HCT116 (cell line): ENCODE measurements around the gene CGNL1. TPM values are rescaled to one million over a fixed set of nuclear protein-coding genes. Genes with fewer than 3 reads are reported as not detected.

ENCODE experiments used
- ATAC-seq: fragments of 200-7000 bp; cut with Tn5 transposase; 2 replicates; pipeline ENCODE4 v1.9.1; 2020; ENCODE audit warnings: mild to moderate bottlenecking, moderate library complexity
- BruUV-seq: library from RNA; stranded (reverse); fragments of 400-500 nt; replicated peaks from 2 replicates; lab custom pipeline; 2021; lab: Mats Ljungman, UMichigan
- CTCF ChIA-PET: fragments of 300-600 bp; sonication (Branson Sonifier 250); formaldehyde crosslinking; loops from one replicate; lab custom pipeline; 2021; ENCODE audit warnings: antibody characterized with exemption; lab: Charles Lee
- POLR2A ChIA-PET: fragments of 300-600, 350-600 bp; sonication (Branson Sonifier 250); formaldehyde crosslinking; loops from one replicate; lab custom pipeline; 2021; ENCODE audit warnings: antibody characterized with exemption; lab: Charles Lee
- RAD21 ChIA-PET, 2 experiments: fragments of 300-600 bp; sonication (Branson Sonifier 250); formaldehyde crosslinking; loops; one replicate each; lab custom pipeline; 2023; ENCODE audit warnings: low total read pairs in 2 of 2; ENCODE audit not compliant: uncharacterized antibody in 2 of 2, unreplicated experiment in 2 of 2, low non-redundant PET in 1 of 2; lab: Charles Lee
- DNase-seq: peaks from one replicate; pipeline ENCODE4 v3.0.0-alpha.2; 2010; ENCODE audit warnings: low read depth, low spot score
- H2AFZ ChIP-seq: fragments of 200-600 bp; shearing (Covaris generic), sonication (generic); 2 replicates; pipeline ENCODE4 v1.6.1; 2017; ENCODE audit warnings: low read depth, mixed run types, mixed read lengths, antibody characterized with exemption, low read length; ENCODE audit not compliant: poor library complexity, severe bottlenecking
- H3K27ac ChIP-seq: 2 replicates; pipeline ENCODE4 v1.5.1; 2012; ENCODE audit warnings: low read depth, low read length
- H3K27me3 ChIP-seq: fragments of 200-600 bp; sonication (generic); 2 replicates; pipeline ENCODE4 v1.6.1; 2016; ENCODE audit warnings: mixed run types, low read length, mixed read lengths; ENCODE audit not compliant: insufficient read depth
- H3K36me3 ChIP-seq, 2 experiments: fragments of 200-500 bp in 1 of 2; fragments of 200-600 bp in 1 of 2; sonication (Bioruptor generic) in 1 of 2; sonication (generic) in 1 of 2; 2 replicates each; pipeline versions ENCODE4 v1.5.1 to v1.6.1; 2014 to 2016; ENCODE audit warnings: low read length in 2 of 2, inconsistent platforms in 1 of 2, mixed read lengths in 1 of 2, mixed run types in 1 of 2; ENCODE audit not compliant: insufficient read depth in 2 of 2, control insufficient read depth in 1 of 2
- H3K4me1 ChIP-seq, 2 experiments: fragments of 200-600 bp in 1 of 2; sonication (generic) in 1 of 2; 2 replicates each; pipeline versions ENCODE4 v1.5.1 to v1.6.1; 2012 to 2017; ENCODE audit warnings: low read length in 2 of 2, inconsistent platforms in 1 of 2, mild to moderate bottlenecking in 1 of 2, mixed read lengths in 1 of 2, mixed run types in 1 of 2, moderate library complexity in 1 of 2; ENCODE audit not compliant: insufficient read depth in 2 of 2, control insufficient read depth in 1 of 2
- H3K4me2 ChIP-seq: fragments of 200-600 bp; sonication (generic); 2 replicates; pipeline ENCODE4 v1.6.1; 2017; ENCODE audit warnings: mixed run types, low read length, mixed read lengths
- H3K4me3 ChIP-seq, 2 experiments: fragments of 200-600 bp in 1 of 2; sonication (generic) in 1 of 2; replicated peaks in 1 of 2; 2 replicates each; pipeline ENCODE4 v1.5.1; 2011 to 2016; ENCODE audit warnings: low read length in 2 of 2, control low read depth in 1 of 2, low read depth in 1 of 2, mild to moderate bottlenecking in 1 of 2, mixed read lengths in 1 of 2, mixed run types in 1 of 2
- H3K79me2 ChIP-seq: fragments of 200-600 bp; sonication (generic); 2 replicates; pipeline ENCODE4 v1.6.1; 2017; ENCODE audit warnings: mild to moderate bottlenecking, mixed run types, low read length, moderate library complexity, mixed read lengths; ENCODE audit not compliant: insufficient read depth
- H3K9ac ChIP-seq: fragments of 200-600 bp; sonication (generic); 2 replicates; pipeline ENCODE4 v1.6.1; 2016; ENCODE audit warnings: low read length, mixed read lengths
- H3K9me2 ChIP-seq: fragments of 200-600 bp; sonication (generic), shearing (Covaris generic); 2 replicates; pipeline ENCODE4 v1.6.1; 2017; ENCODE audit warnings: mixed run types, mild to moderate bottlenecking, moderate library complexity; ENCODE audit not compliant: insufficient read depth
- H3K9me3 ChIP-seq, 2 experiments: fragments of 200-500 bp in 1 of 2; fragments of 200-600 bp in 1 of 2; sonication (Bioruptor generic) in 1 of 2; sonication (generic) in 1 of 2; 2 replicates each; pipeline ENCODE4 v1.6.1; 2014 to 2017; ENCODE audit warnings: low read length in 2 of 2, mixed read lengths in 2 of 2, inconsistent platforms in 1 of 2, low read depth in 1 of 2, mild to moderate bottlenecking in 1 of 2, mixed run types in 1 of 2, moderate library complexity in 1 of 2; ENCODE audit not compliant: control insufficient read depth in 1 of 2, insufficient read depth in 1 of 2
- H4K20me1 ChIP-seq: fragments of 200-600 bp; sonication (generic), shearing (Covaris generic); 2 replicates; pipeline ENCODE4 v1.6.1; 2017; ENCODE audit warnings: mixed run types, mild to moderate bottlenecking, moderate library complexity; ENCODE audit not compliant: insufficient read depth
- ATF3 ChIP-seq: IDR thresholded peaks from 2 replicates; pipeline ENCODE4 v1.6.1; 2012
- CBX3 ChIP-seq: IDR thresholded peaks from 2 replicates; pipeline ENCODE4 v1.6.1; 2012; ENCODE audit warnings: low read depth
- CEBPB ChIP-seq: IDR thresholded peaks from 2 replicates; pipeline ENCODE4 v1.6.1; 2012; ENCODE audit warnings: low read depth
- EGR1 ChIP-seq: IDR thresholded peaks from 2 replicates; pipeline ENCODE4 v1.6.1; 2012; ENCODE audit warnings: low read depth
- ELF1 ChIP-seq: IDR thresholded peaks from 2 replicates; pipeline ENCODE4 v1.6.1; 2012; ENCODE audit warnings: low read depth, borderline replicate concordance
- EZH2phosphoT487 ChIP-seq: fragments of 200-600 bp; IDR thresholded peaks from 2 replicates; pipeline ENCODE4 v1.6.1; 2018; ENCODE audit warnings: antibody characterized with exemption, borderline replicate concordance
- POLR2A ChIP-seq: IDR thresholded peaks from 2 replicates; pipeline ENCODE4 v1.7.0; 2011; ENCODE audit warnings: borderline replicate concordance; ENCODE audit not compliant: insufficient read depth, insufficient read length; ENCODE audit errors: extremely low read depth
- POLR2AphosphoS5 ChIP-seq: IDR thresholded peaks from 2 replicates; pipeline ENCODE4 v1.6.1; 2011; ENCODE audit warnings: mild to moderate bottlenecking, low read depth, low read length, moderate library complexity
- REST ChIP-seq: IDR thresholded peaks from 2 replicates; pipeline ENCODE4 v1.6.1; 2012; ENCODE audit warnings: low read depth
- SP1 ChIP-seq: IDR thresholded peaks from 2 replicates; pipeline ENCODE4 v1.6.1; 2012; ENCODE audit warnings: low read depth
- YY1 ChIP-seq: IDR thresholded peaks from 2 replicates; pipeline ENCODE4 v1.6.1; 2011; ENCODE audit warnings: low read length, low read depth, moderate library complexity, mild to moderate bottlenecking; ENCODE audit not compliant: insufficient replicate concordance; ENCODE audit errors: extremely low read depth
- intact Hi-C: fragments of 100-400 bp; cut with micrococcal nuclease; formaldehyde crosslinking; loops from 2 replicates; pipeline ENCODE4 v1.10.0; 2022
- total RNA-seq: library from RNA; stranded (reverse); gene quantifications from one replicate; pipeline ENCODE4 v1.2.1, GENCODE V29; 2021; ENCODE audit not compliant: unreplicated experiment
- TF ChIP-seq, protein P1 (sequence below): IDR thresholded peaks from 2 replicates; pipeline ENCODE4 v1.6.1; 2012
- TF ChIP-seq, protein P2 (sequence below), 3 experiments: fragments of 200-600 bp in 1 of 3; sonication (generic) in 1 of 3; IDR thresholded peaks in 2 of 3; conservative IDR thresholded peaks in 1 of 3; 2 replicates each; pipeline ENCODE4 v1.5.1; 2012 to 2017; ENCODE audit warnings: low read depth in 2 of 3, low read length in 2 of 3, antibody characterized with exemption in 1 of 3, borderline replicate concordance in 1 of 3, control low read depth in 1 of 3, mild to moderate bottlenecking in 1 of 3, mixed read lengths in 1 of 3, mixed run types in 1 of 3, moderate library complexity in 1 of 3; ENCODE audit not compliant: insufficient read depth in 1 of 3

Gene CGNL1
- total RNA-seq, 1 experiment from 2014 or later, result 2.2 TPM

DNA sequence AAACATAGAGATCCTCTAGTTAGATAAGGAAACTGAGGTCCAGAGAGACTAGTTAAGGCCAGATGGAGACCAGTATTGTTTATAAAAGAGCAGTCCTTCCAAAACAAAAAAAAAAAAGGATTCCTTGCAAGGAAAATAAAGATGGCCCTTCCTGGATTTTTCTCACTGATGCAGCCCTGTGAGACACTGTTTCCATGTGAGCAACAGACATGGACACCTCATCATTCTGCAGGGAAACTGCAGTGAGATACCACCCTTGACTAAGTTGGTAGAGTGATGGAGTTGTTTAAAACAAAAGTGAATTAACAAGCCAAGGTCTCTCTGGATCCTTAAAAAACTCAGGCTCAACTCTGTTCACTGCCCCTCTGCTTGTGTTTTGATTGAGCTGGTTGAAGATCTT is 149.8 kb downstream of the CGNL1 start:
- intact Hi-C loops, result loop anchor here (2.0 to 5.0 kb wide), 3 partner anchors 379 to 704 kb away; no protein-coding TSS in a partner anchor
- H3K4me3 ChIP-seq, result no peak overlapping the region
- H3K27me3 ChIP-seq, result no peaks in the 10 kb centered on the region
- no peaks in the 10 kb centered on the region for H4K20me1 ChIP-seq
- RAD21 ChIA-PET, result interaction anchor here in 1 of 2 experiments (2.5 kb wide), 1 partner anchor 185 kb away, joined by 57 read pairs; no protein-coding TSS in a partner anchor
- no peak overlapping the region for H3K4me2 ChIP-seq
- peaks cover 0 to 3% of the 10 kb centered on the region in 2 experiments; a peak in 1 of 4 replicates for H3K4me1 ChIP-seq
- no peak overlapping the region for H3K9ac ChIP-seq
- H3K9me3 ChIP-seq, result no peaks in the 10 kb centered on the region
- no peaks in the 10 kb centered on the region for H3K36me3 ChIP-seq
- no peak for DNase-seq
- H3K79me2 ChIP-seq, result no peaks in the 10 kb centered on the region
- BruUV-seq, result no TSS peak
- H3K9me2 ChIP-seq, result no peaks in the 10 kb centered on the region
- TF ChIP-seq, protein P1, sequence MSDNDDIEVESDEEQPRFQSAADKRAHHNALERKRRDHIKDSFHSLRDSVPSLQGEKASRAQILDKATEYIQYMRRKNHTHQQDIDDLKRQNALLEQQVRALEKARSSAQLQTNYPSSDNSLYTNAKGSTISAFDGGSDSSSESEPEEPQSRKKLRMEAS, result no peak
- TF ChIP-seq POLR2A, result no peak
- no peak for TF ChIP-seq POLR2AphosphoS5
- no peak for TF ChIP-seq ELF1
- no peak for TF ChIP-seq EZH2phosphoT487
- TF ChIP-seq CBX3, result no peak
- TF ChIP-seq YY1, result no peak
- no peak for TF ChIP-seq CEBPB
- TF ChIP-seq SP1, result no peak
- TF ChIP-seq REST, result no peak
- no peak for TF ChIP-seq ATF3
- TF ChIP-seq, protein P2, sequence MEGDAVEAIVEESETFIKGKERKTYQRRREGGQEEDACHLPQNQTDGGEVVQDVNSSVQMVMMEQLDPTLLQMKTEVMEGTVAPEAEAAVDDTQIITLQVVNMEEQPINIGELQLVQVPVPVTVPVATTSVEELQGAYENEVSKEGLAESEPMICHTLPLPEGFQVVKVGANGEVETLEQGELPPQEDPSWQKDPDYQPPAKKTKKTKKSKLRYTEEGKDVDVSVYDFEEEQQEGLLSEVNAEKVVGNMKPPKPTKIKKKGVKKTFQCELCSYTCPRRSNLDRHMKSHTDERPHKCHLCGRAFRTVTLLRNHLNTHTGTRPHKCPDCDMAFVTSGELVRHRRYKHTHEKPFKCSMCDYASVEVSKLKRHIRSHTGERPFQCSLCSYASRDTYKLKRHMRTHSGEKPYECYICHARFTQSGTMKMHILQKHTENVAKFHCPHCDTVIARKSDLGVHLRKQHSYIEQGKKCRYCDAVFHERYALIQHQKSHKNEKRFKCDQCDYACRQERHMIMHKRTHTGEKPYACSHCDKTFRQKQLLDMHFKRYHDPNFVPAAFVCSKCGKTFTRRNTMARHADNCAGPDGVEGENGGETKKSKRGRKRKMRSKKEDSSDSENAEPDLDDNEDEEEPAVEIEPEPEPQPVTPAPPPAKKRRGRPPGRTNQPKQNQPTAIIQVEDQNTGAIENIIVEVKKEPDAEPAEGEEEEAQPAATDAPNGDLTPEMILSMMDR (IDR thresholded peaks at IDR 0.05 in 2 of 3, conservative IDR thresholded peaks at IDR 0.05 in 1 of 3; ENCODE audit: borderline replicate concordance in 1 of 3, insufficient read depth in 1 of 3, low read depth in 2 of 3, low read length in 2 of 3), result no peak
- TF ChIP-seq EGR1, result no peak
- ATAC-seq, result no peak
- no peak overlapping the region for H3K27ac ChIP-seq
- H2AFZ ChIP-seq, result no peak overlapping the region
- POLR2A ChIA-PET, result no interaction called here
- CTCF ChIA-PET, result interaction anchor here (6.0 kb wide), 1 partner anchor 184 kb away, joined by 338 read pairs; no protein-coding TSS in a partner anchor
